Anterior cingulate cortex (tissue), 58 donors: Measurements from ENCODE around the gene ATP6V0E1.

Experiments used
- DNase-seq, 58 donors: peaks; one replicate each; lab custom pipeline; 2025; lab: John Stamatoyannopoulos, UW

ATP6V0E1 gene

DNA sequence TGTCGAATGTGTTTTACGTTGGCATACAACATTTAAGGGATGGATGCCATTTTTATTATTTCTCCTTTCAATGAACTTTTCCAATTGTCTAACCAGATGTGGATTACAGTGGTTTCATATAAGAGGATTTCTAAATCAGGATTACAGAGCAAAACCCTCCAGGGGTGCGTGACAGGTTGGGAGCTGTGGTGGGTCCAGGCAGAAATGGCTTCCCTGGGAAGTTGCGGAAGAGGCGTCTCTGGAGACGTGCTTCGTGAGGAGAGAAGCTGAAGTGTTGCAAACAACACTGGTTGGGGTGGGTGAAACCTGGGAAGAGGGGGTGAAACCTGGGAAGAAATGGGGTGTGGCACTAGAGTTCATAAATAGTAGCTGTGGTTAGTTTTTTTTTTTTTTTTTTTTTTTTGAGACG, 28.8 kb upstream of the ATP6V0E1 start:
- DNase-seq = no peak

DNA sequence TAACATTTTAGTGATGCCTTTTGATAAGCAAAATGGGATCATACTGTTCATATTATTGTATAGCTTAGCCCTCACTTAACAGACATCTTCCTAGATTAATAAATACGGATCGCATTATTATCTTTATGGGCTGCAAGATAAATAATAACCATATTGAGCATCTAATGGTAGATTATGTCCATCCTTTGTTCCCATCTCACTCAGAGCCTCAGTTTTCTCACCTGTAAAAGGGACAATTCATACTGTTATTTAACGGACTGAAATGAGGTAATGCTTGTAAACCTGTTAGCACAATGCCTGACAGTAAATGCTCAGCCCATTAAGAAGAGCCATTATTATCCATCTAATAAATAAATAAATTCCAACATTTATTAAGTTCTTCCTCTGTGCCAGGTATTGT, 27.3 kb upstream of the ATP6V0E1 start:
- no peak for DNase-seq

DNA sequence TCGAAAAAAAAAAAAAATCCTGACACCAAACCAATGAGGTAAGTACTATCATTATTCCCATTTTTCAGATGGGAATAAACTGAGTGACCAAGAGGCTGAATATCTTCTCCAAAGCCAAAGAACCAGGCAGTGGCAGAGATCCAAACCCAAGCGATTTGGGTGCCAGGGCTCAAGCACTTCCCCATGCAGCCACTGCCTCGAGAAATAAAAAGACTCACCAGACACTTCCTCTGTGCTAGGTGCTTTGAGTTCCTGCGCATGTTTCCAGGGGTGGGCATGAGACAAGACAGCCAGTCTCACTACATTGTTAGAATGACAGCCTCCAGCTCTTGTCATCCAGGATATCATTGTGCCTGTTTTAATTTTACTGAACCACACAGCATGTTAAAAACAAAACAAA, 26.6 kb upstream of the ATP6V0E1 start:
- DNase-seq = peak in 5 of 58 donors; percentile 13 to 35 (median 17)

DNA sequence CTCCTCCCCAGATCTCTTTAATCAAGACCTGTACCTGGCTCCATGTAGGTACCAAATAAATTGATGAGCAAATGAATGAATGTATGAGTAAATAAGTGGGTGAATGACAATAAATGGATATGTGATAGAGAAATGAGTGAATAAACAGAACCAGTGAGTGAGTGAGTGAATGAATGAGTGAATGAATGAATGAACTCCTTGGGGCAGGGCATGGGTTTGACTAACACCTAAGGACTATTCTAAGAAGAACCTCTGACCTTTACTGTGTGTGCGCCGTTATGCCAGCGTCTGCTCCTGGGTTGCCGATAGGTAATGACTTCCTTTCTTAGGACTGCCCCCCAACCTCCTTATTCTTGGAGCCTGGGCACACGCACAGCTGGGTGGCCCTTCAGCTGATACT, 26.1 kb upstream of the ATP6V0E1 start:
- no peak for DNase-seq

DNA sequence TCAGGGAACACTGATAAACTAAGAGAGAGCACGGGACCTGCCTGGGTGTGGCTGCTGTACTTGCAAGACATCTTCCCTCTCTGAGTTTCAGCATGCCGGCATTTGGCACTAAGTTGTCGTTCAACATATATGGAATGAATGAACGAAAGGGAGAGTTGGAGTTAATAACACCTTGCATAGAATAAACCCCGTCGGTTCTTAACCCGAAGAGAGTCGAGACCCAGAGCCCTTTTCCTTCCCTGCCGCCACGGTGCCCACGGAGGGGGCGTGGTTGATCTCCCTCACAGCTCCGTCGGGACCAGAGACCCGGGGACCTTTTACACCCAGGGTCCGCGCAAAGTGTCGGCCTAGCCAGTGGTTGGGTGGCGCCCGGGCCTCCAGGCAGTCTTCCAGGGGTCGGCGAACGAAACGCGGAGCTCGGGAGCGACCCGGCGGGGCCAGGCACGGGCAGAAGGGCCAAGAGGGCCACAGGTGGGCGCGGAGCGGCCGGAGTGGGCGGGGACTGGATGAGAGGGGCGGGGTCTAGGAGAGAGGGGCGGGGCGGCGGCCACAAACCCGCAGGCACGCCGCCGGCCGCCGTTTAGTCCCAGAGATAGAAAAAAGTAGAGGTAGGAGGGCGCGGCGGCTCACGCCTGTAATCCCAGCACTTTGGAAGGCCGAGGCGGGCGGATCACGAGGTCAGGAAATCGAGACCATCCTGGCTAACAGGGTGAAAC, 25.1 kb upstream of the ATP6V0E1 start:
- peak in 43 of 58 donors; percentile 14 to 65 (median 38) for DNase-seq

DNA sequence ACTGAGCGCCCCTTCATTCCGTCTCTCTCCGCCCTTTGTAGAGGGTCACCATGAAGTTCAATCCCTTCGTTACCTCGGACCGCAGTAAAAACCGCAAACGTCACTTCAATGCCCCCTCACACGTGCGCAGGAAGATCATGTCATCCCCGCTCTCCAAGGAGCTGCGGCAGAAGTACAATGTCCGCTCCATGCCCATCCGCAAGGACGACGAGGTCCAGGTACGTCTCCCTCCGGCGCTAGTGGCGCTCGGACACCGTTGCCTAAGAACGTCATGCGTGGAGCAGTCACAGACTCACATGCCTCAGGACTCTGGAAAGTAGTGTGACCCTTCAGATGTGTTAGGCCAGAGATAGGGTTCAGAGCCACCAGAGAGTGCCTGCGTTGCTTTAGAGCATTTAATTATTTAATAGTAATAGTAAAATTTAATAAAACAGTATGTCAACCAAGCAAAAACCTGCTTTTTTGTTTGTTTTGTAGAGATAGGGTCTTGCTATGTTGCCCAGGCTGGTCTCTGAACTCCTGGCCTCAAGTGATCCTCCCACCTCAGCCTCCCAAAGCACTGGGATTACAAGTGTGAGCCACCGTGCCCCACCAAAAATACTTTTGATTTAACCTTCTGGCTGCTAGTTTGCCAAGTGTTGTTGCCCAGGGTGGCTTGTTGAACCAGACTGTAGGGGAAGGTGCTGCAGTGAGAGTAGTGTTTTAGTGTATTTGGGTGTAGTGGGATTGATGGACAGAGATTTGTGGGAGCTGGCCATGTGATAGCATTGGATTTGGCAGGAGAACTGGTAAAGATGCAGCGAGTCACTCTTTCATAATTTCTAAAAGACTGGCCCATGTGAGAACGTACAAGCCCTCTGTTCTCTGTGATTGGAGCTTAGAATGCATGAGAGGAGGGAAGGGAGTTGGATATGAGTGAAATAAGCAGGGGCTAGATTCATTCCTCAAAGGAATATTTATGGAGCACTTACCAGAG, 23.5 kb upstream of the ATP6V0E1 start:
- no peak for DNase-seq

DNA sequence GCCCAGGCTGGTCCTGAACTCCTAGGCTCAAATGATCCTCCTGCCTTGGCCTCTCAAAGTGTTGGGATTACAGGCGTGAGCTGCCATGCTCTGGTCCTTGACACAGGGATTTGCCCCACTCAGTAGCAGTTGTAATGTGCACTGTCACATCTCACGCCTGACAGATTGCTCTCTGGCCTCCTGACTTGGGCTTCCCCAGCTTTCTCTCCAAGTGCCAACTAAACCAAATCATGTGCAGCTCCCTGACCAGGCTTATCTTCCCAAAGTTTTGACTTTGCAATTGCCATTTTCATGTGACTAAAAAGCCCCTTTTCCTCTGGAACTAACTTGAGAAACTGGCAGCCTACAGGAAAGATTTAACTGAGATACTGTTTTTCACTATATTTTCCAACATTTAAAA, 13.7 kb upstream of the ATP6V0E1 start:
- no peak for DNase-seq

DNA sequence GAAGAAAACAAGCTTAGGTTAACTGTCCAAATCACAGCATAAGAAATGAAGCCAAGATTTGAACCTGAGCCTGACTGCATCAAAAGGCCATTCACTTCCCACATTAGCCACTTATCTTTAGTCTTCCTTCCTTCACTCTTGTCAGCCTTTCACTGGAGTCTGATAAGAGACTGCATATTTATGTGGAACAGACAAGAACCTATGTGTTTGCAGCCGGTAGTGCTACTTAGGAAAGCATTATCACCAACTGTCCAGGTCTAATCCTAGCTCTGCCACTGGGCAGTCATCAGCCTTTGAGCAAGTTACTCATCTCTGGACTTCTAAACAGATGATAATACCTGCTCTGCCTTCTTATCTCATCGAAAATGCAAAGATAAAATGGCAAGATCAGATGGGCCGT, 12.1 kb upstream of the ATP6V0E1 start:
- DNase-seq = no peak

DNA sequence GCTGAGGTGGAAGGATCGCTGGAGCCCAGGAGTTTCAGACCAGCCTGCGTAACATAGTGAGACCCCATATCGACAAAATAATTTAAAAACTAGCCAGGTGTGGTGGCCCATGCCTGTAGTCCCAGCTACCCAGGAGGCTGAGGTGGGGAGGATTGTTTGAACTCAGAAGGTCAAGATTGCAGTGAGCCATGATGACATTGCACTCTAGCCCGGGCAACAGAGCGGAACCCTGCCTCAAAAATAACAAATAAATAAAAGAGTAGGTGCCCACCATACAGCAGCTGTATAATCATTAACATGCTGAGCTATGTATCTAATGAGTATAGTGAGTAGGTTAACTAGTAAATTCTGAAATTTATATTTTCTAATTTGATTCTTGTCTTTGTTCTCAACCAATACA, 11.0 kb upstream of the ATP6V0E1 start:
- no peak for DNase-seq

DNA sequence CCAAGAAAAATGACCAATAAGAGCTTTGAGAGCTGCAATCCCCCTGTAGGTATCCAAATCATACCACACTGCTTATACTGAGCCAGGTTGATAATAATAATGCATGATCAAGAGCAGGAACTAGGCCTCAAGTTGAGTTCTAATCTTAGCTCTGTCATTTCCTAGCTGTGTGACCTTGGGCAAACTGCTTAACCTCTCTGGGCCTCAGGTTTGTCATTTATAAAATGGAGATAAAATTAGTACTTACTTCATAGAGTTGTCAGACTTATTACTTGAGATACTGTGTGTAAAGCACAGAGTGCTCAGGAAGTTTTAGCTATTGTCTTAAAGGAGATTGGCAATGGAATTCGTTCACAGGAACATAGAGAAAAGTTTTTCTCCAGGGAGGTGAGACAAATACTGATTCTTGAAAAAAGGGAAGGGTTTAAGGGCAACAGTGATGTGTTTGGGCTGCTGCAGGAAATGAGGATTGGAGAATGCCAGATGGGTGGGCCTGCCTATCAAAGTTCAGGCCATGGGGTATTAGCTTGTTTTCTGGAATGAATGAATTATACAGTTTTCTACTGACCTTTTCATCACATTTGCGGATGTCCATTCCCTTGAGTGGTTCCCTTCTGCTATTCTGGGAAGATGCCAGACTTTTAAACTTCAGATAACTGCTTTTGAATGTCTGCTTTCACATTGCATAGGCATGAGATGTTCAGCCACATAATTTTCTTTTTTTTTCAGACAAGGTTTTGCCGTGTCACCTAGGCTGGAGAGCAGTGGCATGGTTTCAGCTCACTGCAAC, 10.2 kb upstream of the ATP6V0E1 start:
- DNase-seq = no peak

DNA sequence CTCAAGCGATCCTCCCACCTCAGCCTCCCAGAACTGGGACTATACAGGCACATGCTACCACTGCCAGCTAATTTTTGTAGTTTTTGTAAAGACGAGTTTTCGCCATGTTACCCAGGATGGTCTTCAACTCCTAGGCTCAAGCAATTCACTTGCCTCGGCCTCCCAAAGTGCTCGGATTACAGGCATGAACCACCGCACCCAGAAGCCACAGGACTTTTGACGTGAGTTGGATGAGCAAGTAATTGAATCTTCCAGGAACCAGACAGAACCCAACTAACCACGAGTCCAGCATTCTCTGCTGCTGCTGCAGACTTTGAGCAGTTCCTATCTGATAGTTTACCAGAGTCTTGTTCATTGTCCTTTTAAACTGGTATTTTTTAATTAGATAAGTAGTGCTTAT, 9.6 kb upstream of the ATP6V0E1 start:
- DNase-seq = no peak

DNA sequence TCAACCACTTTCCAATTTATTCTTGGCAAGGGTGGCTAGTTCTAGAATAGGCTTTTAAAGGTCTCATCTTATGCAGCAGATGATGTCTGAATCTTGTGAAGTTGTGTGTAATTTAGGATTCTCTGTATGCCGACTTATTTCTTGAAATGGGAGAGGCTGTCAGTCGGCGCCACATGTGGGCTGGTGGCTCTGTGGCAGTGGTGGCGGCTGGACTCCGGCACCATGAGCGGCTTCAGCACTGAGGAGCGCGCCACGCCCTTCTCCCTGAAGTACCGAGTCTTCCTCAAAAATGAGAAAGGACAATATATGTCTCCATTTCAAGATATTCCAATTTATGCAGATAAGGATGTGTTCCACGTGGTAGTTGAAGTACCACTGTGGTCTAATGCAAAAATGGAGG, 8.3 kb upstream of the ATP6V0E1 start:
- no peak for DNase-seq

DNA sequence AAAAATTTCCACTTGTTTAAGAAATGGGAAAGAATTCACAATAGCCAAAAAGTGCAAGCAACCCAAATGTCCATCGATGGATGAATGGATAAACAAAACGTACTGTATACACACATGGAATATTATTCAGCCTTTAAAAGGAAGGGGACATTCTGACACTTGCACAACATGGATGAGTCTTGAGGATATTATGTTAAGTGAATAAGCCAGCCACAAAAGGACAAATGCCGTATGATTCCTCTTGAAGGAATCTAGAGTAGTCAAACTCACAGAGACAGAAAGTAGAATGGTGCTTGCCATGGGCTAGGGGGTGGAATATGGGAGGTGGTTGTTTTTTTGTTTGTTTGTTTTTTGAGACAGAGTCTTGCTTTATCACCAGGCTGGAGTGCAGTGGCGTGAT, 3.8 kb upstream of the ATP6V0E1 start:
- DNase-seq = no peak

DNA sequence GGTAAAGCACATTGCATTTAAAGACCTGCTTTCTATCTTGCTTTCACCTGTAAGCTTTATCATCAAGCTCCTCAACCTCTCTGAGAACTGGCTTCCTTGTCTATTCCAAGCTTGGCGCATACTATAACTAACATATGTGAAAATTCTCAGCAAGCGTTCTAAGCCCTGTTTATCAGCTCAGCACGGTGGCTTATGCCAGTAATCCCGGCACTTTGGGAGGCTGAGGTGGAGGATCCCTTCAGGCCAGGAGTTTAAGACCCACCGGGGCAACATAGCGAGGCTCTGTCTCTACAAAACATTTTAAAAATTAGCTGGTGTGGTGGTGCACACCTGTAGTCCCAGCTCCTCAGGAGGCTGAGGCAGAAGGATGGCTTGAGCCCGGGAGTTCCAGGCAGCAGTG, 1.6 kb upstream of the ATP6V0E1 start:
- no peak for DNase-seq

DNA sequence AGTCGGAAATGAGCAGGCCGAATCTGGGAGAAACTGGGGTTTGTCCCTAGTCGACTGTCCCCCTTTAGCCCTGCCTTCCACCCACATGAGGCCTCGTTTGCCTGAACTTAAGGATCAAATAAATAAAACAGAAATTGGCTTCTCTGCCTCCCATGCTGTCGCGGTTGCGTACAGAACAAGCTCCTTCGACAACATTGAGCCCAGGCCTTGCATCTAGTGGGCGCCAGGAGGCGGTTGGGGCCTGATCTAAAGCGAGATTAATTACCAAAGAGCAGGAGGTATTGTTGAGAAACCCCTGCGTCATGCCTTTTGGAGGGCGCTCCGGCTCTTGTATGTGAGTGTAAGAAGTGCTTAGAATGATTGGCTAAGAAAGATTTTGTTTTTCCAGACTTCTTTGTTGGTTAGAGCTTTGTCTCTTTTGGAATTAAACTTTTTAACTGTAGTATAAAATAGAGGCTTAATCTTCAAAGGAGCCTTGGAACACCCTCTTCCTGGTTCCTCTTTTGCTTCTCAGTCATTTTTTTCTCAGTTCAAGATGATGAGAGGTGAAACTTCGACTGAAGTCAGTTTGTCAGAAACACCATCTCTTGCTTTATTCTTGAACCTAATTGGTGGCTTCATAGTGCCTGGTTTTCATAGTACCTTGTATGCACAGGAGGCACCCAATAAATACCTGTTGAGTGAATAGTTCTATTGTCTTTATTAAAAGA, 828 bp downstream of the ATP6V0E1 start:
- peak in 50 of 58 donors; percentile 5 to 67 (median 42) for DNase-seq

DNA sequence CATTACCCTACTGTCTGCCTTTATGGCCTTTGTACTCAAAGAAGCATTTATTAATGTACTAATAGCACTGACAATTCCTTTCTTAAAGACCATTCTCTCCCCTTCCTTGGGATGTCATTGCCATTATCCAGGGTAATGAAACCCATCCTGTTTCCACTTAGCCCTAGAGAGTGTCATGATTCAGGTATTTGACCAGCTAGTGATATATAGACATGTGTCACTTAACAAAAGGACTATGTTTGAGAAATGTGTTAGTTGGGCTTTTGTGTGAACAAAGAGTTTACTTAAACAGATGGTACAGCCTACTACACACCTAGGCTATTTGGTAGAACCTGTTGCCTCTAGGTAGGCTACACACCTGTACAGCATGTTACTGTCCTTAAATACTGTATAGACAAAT, 2.0 kb downstream of the ATP6V0E1 start:
- no peak for DNase-seq

DNA sequence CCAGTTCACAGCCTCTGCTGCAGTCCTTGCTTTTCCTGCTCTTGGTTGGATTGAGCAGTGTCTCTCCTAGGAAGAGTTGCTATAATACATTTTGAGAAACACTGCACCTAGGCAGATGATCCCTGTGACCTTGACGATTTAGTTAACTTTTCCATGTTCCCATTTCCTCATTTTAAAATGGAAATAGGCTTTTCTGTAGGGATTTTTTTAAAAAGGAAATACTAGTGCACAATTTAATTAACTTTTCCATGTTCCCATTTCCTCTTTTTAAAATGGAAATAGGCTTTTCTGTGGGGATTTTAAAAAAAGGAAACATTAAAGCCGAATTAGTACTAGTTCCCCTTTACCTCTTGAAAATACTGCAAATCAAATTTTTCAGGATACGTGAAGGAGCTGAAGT, 4.7 kb downstream of the ATP6V0E1 start:
- DNase-seq = no peak

DNA sequence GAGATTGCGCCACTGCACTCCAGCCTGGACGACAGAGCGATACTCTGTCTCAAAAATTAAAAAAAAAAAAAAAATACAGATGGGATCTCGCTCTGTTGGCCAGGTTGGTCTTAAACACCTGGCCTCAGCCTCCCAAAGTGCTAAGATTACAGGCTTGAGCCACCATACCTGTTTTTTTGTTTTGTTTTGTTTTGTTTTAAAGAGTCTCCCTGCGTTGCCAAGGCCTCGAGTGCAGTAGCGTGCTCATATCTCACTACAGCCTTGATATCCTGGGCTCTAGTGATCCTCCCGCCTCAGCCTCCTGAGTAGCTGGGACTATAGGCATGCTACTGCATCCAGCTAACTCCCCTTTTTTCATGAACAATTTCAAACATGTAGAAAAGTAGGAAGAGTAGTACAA, 7.2 kb downstream of the ATP6V0E1 start:
- DNase-seq = no peak

DNA sequence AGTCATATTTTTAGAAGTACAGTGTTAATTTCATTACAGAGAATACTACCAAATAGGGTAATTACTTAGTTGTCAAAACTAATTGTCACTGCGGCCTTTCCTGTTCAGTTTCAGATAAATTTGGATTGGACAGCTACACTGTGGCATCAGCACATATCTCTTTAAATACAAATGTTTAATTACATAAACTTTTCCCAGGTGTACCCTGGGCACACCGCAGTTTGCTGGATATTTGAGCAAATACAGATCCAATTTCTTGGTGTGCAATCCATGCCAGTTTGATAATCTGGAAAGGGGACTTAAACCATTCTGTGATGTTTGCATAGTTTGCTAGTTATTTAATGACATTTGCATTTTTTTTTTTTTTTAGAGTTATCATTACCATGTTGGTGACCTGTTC, 10.8 kb downstream of the ATP6V0E1 start:
- DNase-seq = no peak

DNA sequence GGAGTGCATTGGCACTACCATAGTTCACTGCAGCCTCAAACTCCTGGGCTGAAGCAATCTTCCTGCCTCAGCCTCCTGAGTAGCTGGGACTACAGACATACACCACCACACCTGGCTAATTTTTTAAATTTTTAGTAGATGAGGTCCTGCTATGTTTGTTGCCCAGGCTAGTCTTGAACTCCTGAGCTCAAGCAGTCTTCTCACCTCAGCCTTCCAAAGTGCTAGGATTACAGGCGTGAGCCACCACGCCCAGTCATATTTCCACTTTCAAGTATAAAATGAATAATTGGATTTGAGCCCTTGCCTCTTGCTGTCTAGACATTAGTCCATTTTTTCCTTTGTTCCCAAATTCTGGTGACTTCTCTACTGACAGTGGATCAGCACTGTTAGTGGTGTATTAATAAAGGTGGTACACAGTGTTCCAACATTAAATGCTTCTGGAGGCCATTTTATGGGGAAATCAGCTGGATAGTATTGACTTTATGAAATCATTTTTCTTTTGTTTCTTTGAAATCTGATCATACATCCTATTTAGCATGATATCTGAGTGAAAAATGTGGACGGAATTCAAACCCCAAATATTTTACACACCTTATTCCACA, 15.9 kb downstream of the ATP6V0E1 start:
- no peak for DNase-seq
